GM19452 (cell line): ENCODE results near the gene CCDC17.
"Not testable (repeated sequence)": the region's sequence is repeated elsewhere in the genome, so short reads cannot be mapped to it uniquely, and the experiment has no call there.

Experiments
- ATAC-seq: cut with Tn5 transposase; IDR thresholded peaks from one replicate; pipeline ENCODE4 v1.9.1; 2021; ENCODE audit not compliant: unreplicated experiment

CCDC17 gene

DNA sequence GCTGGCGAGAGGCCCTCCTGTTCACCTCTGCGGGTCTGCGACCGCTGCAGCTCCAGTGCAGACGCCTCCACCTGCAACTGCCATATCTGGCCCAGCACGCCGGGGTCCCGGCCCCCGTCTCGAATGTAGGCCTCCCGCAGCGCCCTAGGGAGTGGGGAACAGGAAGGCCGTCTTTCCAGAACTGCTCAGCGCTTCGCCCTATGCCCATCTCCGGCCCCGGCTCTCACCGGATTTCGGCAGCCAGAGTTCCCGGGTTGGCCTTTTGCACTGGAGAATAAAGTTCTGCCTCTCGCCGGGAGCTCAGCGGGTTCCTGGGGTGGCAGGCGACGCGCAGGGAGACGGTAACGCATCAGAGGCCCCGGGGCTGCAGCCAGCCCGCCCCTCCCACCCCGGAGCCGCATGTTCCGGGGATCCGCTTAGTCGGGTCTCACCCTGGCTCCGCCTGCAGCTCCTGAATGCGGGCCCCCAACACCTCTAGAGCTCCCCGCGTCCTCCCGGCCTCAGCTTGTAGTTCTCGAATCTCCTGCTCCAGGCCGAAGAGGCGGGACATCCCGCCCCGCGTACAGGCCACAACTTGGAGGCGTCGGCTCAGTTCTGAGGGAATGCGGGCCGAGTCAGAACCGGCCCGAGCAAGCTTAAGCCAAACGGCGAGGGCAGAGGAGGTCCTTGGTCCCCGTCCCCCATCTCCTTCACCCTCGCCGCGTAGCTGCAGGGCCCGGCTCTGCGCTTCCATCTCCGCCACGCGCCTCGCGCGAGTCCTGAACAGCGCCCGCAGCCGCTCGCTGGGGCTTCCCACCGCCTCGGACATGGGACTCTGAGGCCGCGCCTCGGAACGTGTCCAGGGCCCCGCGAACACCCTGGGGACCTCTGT lies 1.1 kb downstream of the CCDC17 start:
- no peak for ATAC-seq

DNA sequence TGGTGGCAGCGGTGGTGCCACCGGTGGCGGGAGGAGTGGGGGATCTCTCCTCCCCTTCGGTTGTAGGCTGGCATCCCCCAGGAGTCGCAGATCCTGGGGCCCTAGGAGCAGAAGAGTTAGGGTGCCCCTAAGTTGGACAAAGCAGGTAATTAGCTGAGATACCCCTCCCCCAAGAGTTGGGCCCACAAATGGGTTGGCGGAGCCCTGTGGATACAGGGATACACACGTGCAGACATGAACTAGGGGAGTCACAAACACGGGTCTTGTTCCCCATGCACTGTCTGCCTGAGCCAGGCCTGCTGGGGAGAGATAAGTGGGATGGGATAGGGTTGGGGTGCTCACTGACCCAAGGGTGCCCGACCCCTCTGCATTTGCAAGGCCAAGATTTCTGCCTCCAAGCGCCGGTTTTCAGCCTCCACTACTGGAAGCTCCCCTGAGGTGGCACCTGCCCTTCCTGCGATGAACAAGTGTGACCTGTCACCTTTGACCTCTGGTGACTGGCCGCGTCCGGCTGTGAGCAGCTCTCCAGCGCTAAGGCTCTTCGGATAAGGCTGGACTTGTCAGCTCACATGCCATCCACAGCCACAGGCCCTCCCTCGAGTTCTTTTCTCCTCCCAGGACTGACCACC lies 1.8 kb downstream of the CCDC17 start:
- no peak for ATAC-seq

DNA sequence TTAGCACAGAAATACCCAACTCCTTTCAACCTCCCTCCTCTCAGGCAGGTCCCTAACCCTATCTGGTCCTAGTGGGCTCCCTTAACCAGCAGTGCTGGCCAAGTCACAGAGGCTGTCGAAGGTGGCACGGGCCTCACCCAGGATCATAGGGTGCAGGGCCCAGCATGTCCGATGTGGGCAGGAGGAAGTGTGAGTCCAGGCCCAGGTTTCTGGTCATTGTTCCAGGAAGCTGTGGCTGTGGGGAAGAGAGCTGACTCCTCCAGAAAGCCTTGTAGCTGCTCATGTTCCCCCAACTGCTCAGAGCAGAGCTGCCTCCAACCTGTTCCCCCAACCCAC lies 2.4 kb downstream of the CCDC17 start:
- no peak for ATAC-seq

DNA sequence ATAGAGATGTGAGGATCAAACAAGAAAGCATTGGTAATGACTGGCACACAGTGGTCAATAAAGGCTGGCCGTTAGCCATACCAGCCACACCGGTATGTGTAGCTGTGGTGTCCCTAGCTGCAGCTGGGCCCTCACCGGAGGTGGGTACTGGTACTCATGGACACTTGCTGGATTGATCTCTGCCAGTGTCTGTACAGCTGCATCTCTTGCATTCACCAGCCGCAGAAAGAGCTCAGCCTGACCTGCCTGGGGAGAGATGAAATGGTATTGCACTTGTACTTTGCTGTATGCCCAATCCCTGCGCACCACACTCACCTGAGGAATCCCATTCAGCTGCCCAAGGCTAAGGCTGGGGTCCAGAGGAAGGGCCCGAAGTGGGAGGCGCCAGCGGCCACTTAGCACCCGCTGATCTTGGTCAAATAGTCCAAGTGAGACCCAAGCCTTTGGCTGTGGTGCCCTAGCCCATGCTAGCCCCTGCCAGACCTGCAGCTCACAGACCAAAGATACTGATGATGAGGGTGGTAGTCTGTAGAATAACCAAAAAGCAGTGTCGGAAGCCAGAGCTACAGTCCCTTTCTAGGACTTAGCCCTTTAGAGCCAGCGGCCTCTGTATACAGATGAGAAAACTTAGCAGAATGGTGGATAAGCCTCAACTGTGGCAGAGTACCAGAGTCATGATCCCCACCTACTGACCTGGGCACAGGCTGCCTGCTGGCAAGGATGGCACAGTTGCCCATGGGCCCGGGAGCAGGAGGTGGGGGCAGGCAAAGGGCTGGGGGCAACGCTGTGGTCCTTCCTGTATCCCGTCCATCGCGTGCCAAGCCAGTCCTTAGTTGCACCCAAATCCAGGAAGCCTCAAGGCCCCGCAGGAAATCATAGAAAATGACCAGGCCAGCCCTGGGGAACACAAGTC lies 3.0 kb downstream of the CCDC17 start:
- ATAC-seq: no peak

DNA sequence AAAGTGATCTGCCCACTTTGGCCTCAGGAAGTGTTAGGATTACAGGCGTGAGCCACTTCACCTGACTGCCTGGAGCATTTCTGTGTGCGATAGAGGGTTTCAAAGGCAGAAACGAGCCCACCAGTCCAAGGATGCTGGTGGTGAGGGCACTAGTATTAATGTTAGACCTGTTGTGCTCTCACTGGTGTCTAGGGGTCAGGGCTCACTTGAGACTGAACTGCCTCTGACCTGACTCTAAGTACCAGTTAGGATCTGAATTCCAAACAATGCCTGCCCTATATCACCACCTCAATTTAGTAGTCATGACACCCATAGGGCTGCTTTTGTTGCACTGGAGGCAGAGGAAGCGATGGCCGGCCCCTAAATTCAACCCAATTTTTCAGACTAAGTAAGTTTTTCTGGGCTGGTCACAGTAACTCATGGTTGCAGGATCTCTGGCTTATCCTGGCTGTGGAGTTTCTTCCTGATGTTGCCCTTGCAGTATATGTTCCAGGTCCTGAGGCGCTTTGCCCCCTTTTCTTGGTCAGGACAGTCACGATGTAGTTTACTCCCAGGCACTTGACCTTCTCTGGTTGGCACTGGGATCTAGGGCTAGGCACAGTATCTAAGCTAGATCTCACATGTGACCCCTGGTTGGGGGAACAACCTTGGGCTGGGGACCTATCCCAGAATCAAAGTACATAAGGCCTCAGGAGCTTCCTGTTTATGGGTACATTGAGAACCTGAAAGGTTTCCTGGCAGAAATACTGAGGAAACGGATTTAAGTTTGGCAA lies 4.5 kb downstream of the CCDC17 start:
- ATAC-seq: no peak

DNA sequence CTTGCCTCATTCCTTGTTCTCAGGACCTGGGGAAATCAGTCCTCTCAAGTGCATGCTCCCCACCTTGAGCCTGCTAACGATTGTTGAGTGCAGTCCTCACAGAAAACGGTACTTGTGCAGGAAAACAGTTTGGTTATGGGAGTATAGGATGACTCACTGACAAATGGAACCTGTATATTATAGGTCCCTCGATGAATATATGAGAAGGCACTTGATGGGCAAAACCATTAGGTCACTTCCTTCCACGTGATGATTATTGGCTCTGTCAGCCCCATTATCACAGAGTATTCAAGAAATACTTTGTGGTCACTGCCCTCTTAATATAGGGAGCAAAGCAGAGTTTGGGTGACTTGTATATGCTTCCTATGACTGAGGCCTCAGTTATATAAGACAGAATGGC lies 6.2 kb downstream of the CCDC17 start:
- ATAC-seq: no peak

DNA sequence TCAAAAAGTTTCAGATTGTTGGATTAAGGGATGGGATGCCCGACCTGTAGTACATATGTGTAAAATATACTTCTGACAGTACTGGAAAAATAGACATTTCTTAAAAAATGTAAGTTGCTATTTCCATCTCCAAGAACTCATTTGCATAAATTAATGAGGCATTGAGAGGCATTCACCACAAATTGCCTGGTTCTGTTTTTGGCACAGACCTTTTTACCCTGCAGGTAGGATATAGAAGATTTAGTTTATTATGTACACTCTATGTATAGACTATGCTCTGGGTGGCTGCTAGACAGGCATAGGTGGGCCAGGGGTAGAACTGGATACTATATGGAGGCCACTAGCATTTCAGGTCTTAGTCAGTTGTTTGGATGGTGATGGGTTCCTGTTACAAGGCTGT lies 8.0 kb downstream of the CCDC17 start:
- ATAC-seq: no peak

DNA sequence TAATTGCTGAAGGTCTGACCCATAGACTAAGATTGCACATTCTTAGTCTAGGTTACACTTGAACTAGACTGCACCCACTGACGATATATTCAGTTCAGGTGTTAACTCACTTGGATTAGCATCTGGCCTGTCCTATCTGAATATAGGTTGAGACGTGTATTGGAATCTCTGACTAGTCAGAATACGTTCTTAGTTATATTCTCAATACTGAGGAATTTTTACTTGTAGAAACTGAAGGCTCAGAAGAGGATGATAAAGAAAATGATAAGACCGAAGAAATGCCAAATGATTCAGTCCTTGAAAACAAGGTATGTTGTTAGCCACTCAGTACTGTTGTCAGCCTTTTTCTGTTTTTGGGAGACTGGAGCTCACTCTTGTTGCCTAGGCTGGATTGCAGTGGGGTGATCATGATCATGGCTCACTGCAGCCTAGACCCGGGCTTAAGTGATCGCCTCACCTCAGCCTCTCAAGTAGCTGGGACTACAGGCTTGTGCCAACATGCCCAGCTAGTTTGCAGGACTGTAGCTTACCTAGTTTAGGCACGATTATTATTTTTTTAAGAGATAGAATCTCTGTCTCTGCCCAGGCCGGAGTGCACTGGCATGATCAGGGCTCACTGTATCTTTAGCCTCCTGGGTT lies 10.8 kb downstream of the CCDC17 start:
- no peak for ATAC-seq

DNA sequence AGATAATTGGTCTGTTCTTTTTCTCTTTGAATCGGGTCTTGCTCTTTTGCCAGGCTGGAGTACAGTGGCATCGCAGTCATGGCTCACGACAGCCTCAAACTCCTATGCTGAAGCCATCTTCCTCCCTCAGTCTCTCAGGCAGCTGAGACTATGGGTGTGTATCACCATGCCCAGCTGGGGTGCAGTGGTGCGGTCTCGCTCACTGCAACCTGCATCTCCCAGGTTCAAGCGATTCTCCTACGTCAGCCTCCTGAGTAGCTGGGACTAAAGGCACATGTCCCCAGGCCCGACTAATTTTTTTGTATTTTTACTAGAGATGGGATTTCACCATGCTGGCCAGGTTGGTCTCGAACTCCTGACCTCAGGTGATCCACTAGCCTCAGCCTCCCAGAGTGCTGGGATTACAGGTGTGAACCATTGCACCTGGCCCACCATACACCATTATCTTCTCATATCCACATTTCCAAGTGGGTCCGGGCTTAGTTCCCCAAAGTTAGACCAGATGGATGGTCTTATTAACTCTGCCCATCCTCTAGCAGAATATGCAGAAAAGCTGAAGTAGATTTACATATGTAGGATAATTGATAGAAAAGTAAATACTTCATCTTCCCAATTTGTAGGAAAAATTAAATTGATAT lies 13.1 kb downstream of the CCDC17 start:
- ATAC-seq: no peak

DNA sequence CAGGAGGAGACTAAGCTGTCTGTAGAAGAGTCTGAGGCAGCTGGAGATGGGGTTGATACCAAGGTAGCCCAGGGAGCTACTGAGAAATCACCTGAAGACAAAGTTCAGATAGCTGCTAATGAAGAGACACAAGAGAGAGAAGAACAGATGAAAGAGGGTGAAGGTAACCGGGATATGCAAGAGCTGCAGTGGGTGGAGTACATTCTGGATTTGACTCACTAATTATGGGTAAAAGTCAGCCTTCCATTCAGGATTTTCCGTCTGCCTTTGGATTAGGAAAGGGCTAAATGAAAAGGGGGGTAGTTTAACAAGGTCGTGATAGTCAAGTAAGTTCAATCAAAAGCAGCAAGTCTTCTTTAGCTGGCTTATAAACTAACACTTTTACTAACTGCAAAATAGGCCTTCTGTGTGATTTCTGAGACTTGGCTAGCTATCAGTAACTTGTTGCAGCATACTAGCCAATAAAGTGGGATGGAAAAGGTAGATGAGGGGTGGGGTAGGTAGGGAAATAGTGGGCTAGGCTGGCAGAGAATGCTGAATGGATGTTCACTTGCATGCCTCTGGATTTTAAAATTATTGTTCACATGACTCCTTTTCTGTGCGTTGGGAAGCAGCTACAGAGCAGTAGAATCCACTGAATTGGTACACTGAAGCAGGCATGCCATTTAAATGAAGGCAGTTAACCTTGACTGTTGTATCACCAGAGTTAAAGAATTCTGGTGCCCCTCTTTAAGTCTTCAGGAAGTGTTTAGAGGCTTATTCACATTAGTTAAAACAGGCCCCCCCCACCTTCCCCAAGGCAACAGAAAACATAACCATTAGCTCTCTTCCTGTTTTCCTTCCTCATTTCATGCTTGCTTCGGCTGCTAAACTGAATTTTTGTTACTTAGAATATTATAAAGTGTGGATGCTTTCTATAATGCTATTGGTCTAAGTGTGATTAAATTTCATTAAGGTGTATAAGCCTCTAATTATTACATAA lies 15.4 kb downstream of the CCDC17 start:
- ATAC-seq: no peak

DNA sequence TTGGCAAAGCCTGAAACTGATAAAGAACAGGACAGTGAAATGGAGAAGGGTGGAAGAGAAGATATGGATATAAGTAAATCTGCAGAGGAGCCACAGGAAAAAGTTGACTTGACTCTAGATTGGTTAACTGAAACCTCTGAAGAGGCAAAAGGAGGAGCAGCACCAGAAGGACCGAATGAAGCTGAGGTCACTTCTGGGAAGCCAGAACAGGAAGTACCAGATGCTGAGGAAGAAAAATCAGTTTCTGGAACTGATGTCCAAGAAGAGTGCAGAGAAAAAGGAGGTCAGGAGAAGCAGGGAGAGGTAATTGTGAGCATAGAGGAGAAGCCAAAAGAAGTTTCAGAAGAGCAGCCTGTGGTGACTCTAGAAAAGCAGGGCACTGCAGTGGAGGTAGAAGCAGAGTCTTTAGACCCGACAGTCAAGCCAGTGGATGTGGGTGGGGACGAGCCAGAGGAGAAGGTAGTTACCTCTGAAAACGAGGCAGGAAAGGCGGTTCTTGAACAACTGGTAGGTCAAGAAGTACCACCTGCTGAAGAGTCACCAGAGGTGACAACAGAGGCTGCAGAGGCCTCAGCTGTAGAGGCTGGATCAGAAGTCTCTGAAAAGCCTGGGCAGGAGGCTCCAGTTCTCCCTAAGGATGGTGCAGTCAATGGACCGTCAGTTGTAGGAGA lies 16.3 kb downstream of the CCDC17 start:
- ATAC-seq: no peak

DNA sequence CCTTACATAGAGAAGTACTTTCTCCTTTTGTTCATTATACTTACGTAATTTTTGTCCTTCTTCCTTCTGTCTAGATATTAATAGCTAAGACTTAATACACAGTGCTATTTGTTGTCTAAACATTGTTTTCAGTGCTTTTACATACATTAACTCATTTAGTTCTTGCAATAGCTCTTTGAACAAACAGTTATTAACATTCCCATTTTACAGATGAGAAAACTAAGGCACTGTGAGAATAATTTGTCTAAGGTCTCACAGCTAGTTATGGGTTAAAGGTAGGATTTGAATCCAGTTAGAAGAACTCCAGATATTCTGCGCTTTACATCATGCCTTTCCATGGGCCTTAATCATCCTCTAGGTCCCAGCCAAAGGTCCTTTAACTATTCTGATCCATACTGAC lies 19.6 kb downstream of the CCDC17 start:
- no peak for ATAC-seq

DNA sequence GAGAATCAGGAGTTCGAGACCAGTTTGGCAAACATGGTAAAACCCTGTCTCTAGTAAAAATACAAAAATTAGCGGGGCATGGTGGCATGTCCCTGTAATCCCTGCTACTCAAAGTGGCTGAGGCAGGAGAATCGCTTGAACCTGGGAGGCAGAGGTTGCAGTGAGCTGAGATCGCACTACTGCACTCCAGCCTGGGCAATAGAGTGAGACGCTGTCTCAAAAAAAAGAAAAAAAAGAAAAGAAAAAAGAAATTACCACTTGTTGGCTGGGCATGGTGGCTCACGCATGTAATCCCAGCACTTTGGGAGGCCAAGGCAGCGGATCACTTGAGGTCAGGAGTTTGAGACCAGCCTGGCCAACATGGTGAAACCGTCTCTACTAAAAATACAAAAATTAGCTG lies 27.1 kb downstream of the CCDC17 start:
- ATAC-seq: not testable (repeated sequence)

DNA sequence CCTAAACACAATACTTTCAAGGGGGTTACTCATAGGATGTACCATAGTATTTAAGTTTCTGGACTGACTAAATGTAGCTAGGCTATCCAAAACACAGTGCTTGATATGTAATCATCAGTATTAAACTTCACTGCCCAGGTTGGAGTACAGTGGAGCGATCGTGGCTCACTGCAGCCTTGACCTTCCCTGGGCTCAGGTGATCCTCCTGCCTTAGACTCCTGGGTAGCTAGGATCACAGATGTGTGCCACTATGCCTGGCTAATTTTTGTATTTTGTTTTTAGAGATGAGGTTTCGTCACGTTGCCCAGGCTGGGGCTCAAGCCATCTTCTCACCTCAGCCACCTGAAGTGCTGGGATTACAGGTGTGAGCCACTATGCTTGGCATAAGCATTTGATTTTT lies 29.4 kb downstream of the CCDC17 start:
- ATAC-seq: no peak

DNA sequence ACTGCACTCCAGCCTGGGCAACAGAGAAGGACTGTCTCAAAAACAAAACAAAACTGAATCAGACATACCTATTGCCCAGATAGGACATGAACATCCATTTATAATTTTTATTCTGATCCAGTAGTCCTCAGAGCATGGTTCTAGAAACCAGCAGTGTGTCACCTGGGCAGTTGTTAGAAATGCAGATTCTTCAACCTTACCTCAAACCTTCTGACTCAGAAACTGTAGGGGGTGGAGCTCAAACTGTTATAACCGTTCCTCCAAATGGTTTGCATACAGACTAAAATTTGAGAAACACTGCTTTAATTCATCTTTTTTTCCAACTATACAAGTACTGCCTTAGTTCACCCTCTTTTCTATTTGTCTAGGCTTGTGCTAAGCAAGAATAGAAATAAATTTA lies 34.0 kb downstream of the CCDC17 start:
- no peak for ATAC-seq

DNA sequence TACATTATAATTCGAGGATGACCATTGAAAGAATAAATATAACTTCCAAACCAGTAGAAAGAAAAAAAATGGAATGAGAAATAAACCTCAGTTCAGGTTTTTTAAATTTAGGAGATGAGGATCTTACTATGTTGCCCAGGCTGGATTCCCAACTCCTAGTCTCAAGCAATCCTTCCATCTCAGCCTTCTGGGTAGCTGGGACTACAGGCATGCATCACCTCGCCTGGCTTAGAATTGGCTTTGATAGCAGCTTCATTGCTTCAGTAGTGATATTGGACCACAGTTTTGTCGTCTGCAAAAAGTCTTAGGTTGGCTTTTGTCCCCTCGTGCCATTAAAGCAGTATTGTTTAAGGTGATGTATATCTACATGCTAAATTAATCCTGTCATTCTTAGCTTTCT lies 37.1 kb downstream of the CCDC17 start:
- no peak for ATAC-seq

DNA sequence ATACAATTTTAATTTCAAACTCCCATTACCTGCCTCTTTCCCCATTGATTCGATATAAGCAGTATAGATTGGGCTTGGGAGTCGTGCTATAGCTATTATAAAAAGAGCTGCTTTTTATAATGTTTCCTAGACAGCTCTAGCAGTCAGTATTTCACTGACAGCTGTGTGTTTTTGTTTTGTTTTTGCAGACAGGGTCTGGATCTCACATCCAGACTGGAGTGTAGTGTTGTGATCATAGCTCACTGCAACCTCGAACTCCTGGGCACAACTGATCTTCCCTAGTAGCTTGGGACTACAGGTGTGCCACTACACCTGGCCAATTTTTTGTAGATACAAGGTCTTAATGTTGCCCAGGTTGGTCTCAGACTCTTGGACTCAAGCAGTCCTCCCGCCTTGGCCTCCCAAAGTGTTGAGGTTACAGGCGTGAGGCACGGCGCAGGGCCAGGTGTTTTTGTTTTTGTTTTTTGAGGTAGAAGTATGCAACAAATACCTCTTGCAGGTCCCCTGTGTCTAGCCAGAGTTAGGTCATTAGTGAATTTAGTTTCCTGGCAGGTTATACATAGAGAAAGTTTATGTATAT lies 38.3 kb downstream of the CCDC17 start:
- ATAC-seq: no peak

DNA sequence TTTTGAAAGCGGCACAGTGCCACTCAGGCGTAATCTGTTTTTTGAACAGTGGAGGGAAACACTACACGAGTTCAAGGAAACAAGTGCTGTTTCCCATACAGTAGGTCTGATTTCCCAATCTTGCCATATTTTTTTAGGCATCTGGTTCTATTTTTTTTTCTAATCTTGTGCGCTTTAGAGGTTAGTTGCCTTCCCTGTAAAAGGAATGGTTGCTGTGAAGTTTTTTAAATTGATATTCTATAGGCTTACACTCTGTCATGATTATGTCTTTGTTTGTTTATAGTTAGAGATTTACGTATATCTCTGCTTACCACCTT lies 38.8 kb downstream of the CCDC17 start:
- ATAC-seq: no peak
